WTC11 (cell line): ENCODE data around the gene MORC3. TPM values are rescaled to one million over a fixed set of nuclear protein-coding genes. Genes with fewer than 3 reads are reported as not detected.

Experiments
- ATAC-seq: fragments of 200-7000 bp; cut with Tn5 transposase; 2 replicates; pipeline ENCODE4 v1.10.0; 2021; ENCODE audit warnings: mild to moderate bottlenecking, moderate library complexity
- CTCF ChIA-PET: fragments of 300-600 bp; sonication (Branson Sonifier 250); formaldehyde crosslinking; loops from one replicate; lab custom pipeline; 2021; ENCODE audit warnings: antibody characterized with exemption; lab: Charles Lee
- POLR2A ChIA-PET: fragments of 350-600 bp; sonication (Branson Sonifier 250); formaldehyde crosslinking; loops from one replicate; lab custom pipeline; 2021; ENCODE audit warnings: antibody characterized with exemption; lab: Charles Lee
- DNase-seq: peaks from one replicate; pipeline ENCODE4 v3.0.0; 2021; ENCODE audit warnings: low spot score
- H3K27ac Mint-ChIP-seq: 2 replicates; pipeline ENCODE4 v1.8.0; 2021; ENCODE audit warnings: mixed read lengths
- H3K27me3 Mint-ChIP-seq: 2 replicates; pipeline ENCODE4 v1.8.0; 2021; ENCODE audit warnings: low read depth, mild to moderate bottlenecking, moderate library complexity, mixed read lengths
- H3K36me3 Mint-ChIP-seq: 2 replicates; pipeline ENCODE4 v1.8.0; 2021; ENCODE audit warnings: mixed read lengths
- H3K4me1 Mint-ChIP-seq: 2 replicates; pipeline ENCODE4 v1.8.0; 2022; ENCODE audit warnings: mixed read lengths
- H3K4me3 Mint-ChIP-seq: 2 replicates; pipeline ENCODE4 v1.8.0; 2021; ENCODE audit warnings: mild to moderate bottlenecking, moderate library complexity, mixed read lengths
- H3K9me3 Mint-ChIP-seq: 2 replicates; pipeline ENCODE4 v1.8.0; 2021; ENCODE audit warnings: mixed read lengths
- ATF6 ChIP-seq: sonication (generic); formaldehyde crosslinking; IDR thresholded peaks from 2 replicates; pipeline ENCODE4 v1.8.1; 2023; ENCODE audit warnings: mild to moderate bottlenecking, missing genetic modification reagents
- CBFB ChIP-seq: sonication (generic); formaldehyde crosslinking; IDR thresholded peaks from 2 replicates; pipeline ENCODE4 v1.8.1; 2022; ENCODE audit warnings: mild to moderate bottlenecking, low read depth, missing genetic modification reagents
- CREM ChIP-seq: sonication (generic); formaldehyde crosslinking; IDR thresholded peaks from 2 replicates; pipeline ENCODE4 v1.8.1; 2022; ENCODE audit warnings: mild to moderate bottlenecking, missing genetic modification reagents, moderate library complexity
- ESRRA ChIP-seq: sonication (generic); formaldehyde crosslinking; IDR thresholded peaks from 2 replicates; pipeline ENCODE4 v1.8.1; 2022; ENCODE audit warnings: mild to moderate bottlenecking, missing genetic modification reagents, borderline replicate concordance
- IRF1 ChIP-seq: sonication (generic); formaldehyde crosslinking; IDR thresholded peaks from 2 replicates; pipeline ENCODE4 v1.8.0; 2023; ENCODE audit warnings: missing genetic modification reagents
- KAT7 ChIP-seq: sonication (generic); formaldehyde crosslinking; IDR thresholded peaks from 2 replicates; pipeline ENCODE4 v1.8.1; 2023; ENCODE audit warnings: missing genetic modification reagents, mild to moderate bottlenecking, borderline replicate concordance
- NFE2L1 ChIP-seq: sonication (generic); formaldehyde crosslinking; IDR thresholded peaks from 2 replicates; pipeline ENCODE4 v1.8.1; 2023; ENCODE audit warnings: missing genetic modification reagents
- PRRX2 ChIP-seq: fragments of 250-450 bp; sonication (Bioruptor Pico); IDR thresholded peaks from 2 replicates; pipeline ENCODE4 v1.8.0; 2021; ENCODE audit warnings: mild to moderate bottlenecking
- RORB ChIP-seq: fragments of 250-450 bp; sonication (Bioruptor Pico); IDR thresholded peaks from 2 replicates; pipeline ENCODE4 v1.9.0; 2021; ENCODE audit warnings: mild to moderate bottlenecking
- SMAD3 ChIP-seq: sonication (generic); formaldehyde crosslinking; IDR thresholded peaks from 2 replicates; pipeline ENCODE4 v1.8.0; 2022; ENCODE audit warnings: missing genetic modification reagents, mild to moderate bottlenecking, borderline replicate concordance
- SP1 ChIP-seq: sonication (generic); formaldehyde crosslinking; conservative IDR thresholded peaks from 2 replicates; pipeline ENCODE4 v1.8.1; 2022; ENCODE audit warnings: missing genetic modification reagents
- ZNF121 ChIP-seq: sonication (generic); formaldehyde crosslinking; IDR thresholded peaks from 2 replicates; pipeline ENCODE4 v1.8.0; 2023; ENCODE audit warnings: missing genetic modification reagents
- ZNF138 ChIP-seq: sonication (generic); formaldehyde crosslinking; conservative IDR thresholded peaks from 2 replicates; pipeline ENCODE4 v1.8.1; 2022; ENCODE audit warnings: mild to moderate bottlenecking, moderate library complexity, missing genetic modification reagents
- ZNF232 ChIP-seq: sonication (generic); formaldehyde crosslinking; IDR thresholded peaks from 2 replicates; pipeline ENCODE4 v1.8.0; 2022; ENCODE audit warnings: mild to moderate bottlenecking, missing genetic modification reagents
- ZNF263 ChIP-seq: sonication (generic); formaldehyde crosslinking; IDR thresholded peaks from 2 replicates; pipeline ENCODE4 v1.8.1; 2022; ENCODE audit warnings: low read depth, mild to moderate bottlenecking, moderate library complexity, missing genetic modification reagents
- ZNF396 ChIP-seq: fragments of 250-450 bp; sonication (Bioruptor Pico); IDR thresholded peaks from 2 replicates; pipeline ENCODE4 v1.8.0; 2021; ENCODE audit warnings: mild to moderate bottlenecking, moderate library complexity, borderline replicate concordance
- ZNF671 ChIP-seq: fragments of 250-450 bp; sonication (Bioruptor Pico); IDR thresholded peaks from 2 replicates; pipeline ENCODE4 v1.8.0; 2021; ENCODE audit warnings: mild to moderate bottlenecking
- total RNA-seq: library from RNA; stranded (reverse); gene quantifications from 3 replicates; pipeline ENCODE4 v1.2.3, GENCODE V29; 2021
- TF ChIP-seq, protein P1 (sequence below): sonication (generic); formaldehyde crosslinking; IDR thresholded peaks from 2 replicates; pipeline ENCODE4 v1.8.1; 2023; ENCODE audit warnings: mild to moderate bottlenecking, missing genetic modification reagents, borderline replicate concordance
- TF ChIP-seq, protein P2 (sequence below): fragments of 250-450 bp; sonication (Bioruptor Pico); IDR thresholded peaks from 2 replicates; pipeline ENCODE4 v1.9.0; 2021; ENCODE audit warnings: moderate library complexity, mild to moderate bottlenecking, inconsistent platforms, borderline replicate concordance
- TF ChIP-seq, protein P3 (sequence below): sonication (generic); formaldehyde crosslinking; IDR thresholded peaks from 2 replicates; pipeline ENCODE4 v1.8.1; 2022; ENCODE audit warnings: missing genetic modification reagents, borderline replicate concordance
- TF ChIP-seq, protein P4 (sequence below): fragments of 250-450 bp; sonication (Bioruptor Pico); IDR thresholded peaks from 2 replicates; pipeline ENCODE4 v1.9.0; 2021; ENCODE audit warnings: mild to moderate bottlenecking
- TF ChIP-seq, protein P5 (sequence below): sonication (generic); formaldehyde crosslinking; IDR thresholded peaks from 2 replicates; pipeline ENCODE4 v1.8.0; 2022; ENCODE audit warnings: missing genetic modification reagents

Gene MORC3
- total RNA-seq, 1 experiment from 2014 or later: 15.9 TPM

DNA sequence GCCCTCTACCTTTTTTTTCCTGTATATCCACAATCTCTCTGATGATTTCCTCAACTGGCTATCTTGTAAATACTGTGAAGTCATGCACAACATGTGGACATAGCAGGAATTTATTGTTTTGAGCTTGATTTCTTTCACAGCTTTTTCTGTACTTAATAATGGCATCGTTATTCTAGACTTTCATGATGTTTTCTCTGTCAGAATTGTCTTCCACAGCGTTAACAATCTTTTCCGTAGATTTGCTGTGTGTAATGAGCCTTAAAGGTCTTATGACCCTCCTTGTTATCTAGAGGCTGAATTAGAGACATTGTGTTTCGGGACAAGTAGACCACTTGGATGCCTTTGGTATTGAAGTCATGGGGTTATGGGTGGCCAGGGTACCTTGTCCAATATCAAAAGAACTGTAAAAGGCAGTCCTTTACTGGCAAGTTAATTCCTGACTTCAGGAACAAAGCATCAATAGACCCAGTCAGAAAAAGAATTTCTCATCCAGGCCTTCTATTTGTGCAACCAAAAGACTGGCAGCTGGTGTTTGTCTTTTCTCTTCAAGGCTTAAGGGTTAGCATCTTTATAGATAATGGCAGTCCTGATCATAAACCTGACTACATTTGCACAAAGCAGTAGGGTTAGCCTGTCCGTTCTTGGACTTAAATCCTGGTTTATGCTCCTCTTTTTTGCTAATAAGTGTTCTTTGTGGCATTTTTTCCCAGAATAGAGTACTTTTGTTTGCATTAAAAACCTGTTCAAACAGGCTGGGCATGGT lies 35.1 kb downstream of the MORC3 start (continued):
- no peak for TF ChIP-seq ESRRA (CRISPR knock-in tag)
- TF ChIP-seq, protein P1, sequence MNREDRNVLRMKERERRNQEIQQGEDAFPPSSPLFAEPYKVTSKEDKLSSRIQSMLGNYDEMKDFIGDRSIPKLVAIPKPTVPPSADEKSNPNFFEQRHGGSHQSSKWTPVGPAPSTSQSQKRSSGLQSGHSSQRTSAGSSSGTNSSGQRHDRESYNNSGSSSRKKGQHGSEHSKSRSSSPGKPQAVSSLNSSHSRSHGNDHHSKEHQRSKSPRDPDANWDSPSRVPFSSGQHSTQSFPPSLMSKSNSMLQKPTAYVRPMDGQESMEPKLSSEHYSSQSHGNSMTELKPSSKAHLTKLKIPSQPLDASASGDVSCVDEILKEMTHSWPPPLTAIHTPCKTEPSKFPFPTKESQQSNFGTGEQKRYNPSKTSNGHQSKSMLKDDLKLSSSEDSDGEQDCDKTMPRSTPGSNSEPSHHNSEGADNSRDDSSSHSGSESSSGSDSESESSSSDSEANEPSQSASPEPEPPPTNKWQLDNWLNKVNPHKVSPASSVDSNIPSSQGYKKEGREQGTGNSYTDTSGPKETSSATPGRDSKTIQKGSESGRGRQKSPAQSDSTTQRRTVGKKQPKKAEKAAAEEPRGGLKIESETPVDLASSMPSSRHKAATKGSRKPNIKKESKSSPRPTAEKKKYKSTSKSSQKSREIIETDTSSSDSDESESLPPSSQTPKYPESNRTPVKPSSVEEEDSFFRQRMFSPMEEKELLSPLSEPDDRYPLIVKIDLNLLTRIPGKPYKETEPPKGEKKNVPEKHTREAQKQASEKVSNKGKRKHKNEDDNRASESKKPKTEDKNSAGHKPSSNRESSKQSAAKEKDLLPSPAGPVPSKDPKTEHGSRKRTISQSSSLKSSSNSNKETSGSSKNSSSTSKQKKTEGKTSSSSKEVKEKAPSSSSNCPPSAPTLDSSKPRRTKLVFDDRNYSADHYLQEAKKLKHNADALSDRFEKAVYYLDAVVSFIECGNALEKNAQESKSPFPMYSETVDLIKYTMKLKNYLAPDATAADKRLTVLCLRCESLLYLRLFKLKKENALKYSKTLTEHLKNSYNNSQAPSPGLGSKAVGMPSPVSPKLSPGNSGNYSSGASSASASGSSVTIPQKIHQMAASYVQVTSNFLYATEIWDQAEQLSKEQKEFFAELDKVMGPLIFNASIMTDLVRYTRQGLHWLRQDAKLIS (CRISPR knock-in tag): no peak
- TF ChIP-seq, protein P2, sequence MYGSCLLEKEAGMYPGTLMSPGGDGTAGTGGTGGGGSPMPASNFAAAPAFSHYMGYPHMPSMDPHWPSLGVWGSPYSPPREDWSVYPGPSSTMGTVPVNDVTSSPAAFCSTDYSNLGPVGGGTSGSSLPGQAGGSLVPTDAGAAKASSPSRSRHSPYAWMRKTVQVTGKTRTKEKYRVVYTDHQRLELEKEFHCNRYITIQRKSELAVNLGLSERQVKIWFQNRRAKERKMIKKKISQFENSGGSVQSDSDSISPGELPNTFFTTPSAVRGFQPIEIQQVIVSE (CRISPR knock-in tag): no peak
- no peak for TF ChIP-seq CBFB (CRISPR knock-in tag)
- TF ChIP-seq, all 79 proteins: peak for 0

DNA sequence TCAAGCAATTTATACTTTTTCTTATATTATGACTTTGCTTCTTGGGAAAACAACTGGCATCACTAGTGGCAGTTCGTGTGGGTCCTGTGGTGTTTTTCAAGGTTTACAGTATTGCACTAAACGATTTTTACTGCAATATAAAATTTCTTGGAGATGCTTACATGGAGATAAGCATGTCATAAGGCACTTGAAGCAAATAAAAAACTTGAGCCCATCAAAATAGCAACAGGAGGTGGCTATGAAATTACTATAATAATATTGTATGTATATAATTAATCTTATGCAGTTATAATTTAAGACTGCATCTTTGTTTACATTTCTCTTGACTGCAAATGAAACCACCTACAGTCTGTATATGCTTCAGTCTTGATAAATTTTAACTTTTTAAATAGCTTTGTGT lies 35.9 kb downstream of the MORC3 start:
- POLR2A ChIA-PET: no interaction called here
- no peak for ATAC-seq
- Mint-ChIP-seq H3K4me3 (no peak overlapping the region), H3K9me3 (no peaks in the 10 kb centered on the region), H3K27ac (no peak overlapping the region), H3K4me1 (no peaks in the 10 kb centered on the region), H3K36me3 (peaks cover 39% of the 10 kb centered on the region)
- TF ChIP-seq SP1 (CRISPR knock-in tag): no peak
- no peak for TF ChIP-seq NFE2L1 (CRISPR knock-in tag)
- no peak for TF ChIP-seq CREM (CRISPR knock-in tag)
- TF ChIP-seq ZNF121: no peak
- no peak for TF ChIP-seq ZNF396
- TF ChIP-seq PRRX2 (CRISPR knock-in tag): no peak
- no peak for TF ChIP-seq ZNF138
- TF ChIP-seq ZNF263 (CRISPR knock-in tag): no peak
- TF ChIP-seq, protein P3, sequence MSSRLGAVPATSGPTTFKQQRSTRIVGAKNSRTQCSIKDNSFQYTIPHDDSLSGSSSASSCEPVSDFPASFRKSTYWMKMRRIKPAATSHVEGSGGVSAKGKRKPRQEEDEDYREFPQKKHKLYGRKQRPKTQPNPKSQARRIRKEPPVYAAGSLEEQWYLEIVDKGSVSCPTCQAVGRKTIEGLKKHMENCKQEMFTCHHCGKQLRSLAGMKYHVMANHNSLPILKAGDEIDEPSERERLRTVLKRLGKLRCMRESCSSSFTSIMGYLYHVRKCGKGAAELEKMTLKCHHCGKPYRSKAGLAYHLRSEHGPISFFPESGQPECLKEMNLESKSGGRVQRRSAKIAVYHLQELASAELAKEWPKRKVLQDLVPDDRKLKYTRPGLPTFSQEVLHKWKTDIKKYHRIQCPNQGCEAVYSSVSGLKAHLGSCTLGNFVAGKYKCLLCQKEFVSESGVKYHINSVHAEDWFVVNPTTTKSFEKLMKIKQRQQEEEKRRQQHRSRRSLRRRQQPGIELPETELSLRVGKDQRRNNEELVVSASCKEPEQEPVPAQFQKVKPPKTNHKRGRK (CRISPR knock-in tag): no peak
- no peak for TF ChIP-seq ATF6 (CRISPR knock-in tag)
- no peak for TF ChIP-seq SMAD3 (CRISPR knock-in tag)
- TF ChIP-seq KAT7 (CRISPR knock-in tag): no peak
- TF ChIP-seq, protein P4, sequence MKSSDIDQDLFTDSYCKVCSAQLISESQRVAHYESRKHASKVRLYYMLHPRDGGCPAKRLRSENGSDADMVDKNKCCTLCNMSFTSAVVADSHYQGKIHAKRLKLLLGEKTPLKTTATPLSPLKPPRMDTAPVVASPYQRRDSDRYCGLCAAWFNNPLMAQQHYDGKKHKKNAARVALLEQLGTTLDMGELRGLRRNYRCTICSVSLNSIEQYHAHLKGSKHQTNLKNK (CRISPR knock-in tag): no peak
- no peak for TF ChIP-seq ZNF232 (CRISPR knock-in tag)
- no peak for TF ChIP-seq RORB
- TF ChIP-seq IRF1 (CRISPR knock-in tag): no peak
- TF ChIP-seq ZNF671: no peak
- TF ChIP-seq, protein P5, sequence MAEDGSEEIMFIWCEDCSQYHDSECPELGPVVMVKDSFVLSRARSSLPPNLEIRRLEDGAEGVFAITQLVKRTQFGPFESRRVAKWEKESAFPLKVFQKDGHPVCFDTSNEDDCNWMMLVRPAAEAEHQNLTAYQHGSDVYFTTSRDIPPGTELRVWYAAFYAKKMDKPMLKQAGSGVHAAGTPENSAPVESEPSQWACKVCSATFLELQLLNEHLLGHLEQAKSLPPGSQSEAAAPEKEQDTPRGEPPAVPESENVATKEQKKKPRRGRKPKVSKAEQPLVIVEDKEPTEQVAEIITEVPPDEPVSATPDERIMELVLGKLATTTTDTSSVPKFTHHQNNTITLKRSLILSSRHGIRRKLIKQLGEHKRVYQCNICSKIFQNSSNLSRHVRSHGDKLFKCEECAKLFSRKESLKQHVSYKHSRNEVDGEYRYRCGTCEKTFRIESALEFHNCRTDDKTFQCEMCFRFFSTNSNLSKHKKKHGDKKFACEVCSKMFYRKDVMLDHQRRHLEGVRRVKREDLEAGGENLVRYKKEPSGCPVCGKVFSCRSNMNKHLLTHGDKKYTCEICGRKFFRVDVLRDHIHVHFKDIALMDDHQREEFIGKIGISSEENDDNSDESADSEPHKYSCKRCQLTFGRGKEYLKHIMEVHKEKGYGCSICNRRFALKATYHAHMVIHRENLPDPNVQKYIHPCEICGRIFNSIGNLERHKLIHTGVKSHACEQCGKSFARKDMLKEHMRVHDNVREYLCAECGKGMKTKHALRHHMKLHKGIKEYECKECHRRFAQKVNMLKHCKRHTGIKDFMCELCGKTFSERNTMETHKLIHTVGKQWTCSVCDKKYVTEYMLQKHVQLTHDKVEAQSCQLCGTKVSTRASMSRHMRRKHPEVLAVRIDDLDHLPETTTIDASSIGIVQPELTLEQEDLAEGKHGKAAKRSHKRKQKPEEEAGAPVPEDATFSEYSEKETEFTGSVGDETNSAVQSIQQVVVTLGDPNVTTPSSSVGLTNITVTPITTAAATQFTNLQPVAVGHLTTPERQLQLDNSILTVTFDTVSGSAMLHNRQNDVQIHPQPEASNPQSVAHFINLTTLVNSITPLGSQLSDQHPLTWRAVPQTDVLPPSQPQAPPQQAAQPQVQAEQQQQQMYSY (CRISPR knock-in tag): no peak
- TF ChIP-seq, all 79 proteins: peak for 0
- CTCF ChIA-PET: no interaction called here
- H3K27me3 Mint-ChIP-seq: no peaks in the 10 kb centered on the region
- no peak for DNase-seq
